Caki2 (cell line): Measurements from ENCODE around the gene HLA-DMB. TPM values are rescaled to one million over a fixed set of nuclear protein-coding genes. Genes with fewer than 3 reads are reported as not detected.

Source experiments
- DNase-seq: peaks from one replicate; pipeline ENCODE4 v3.0.0-alpha.2; 2015; ENCODE audit warnings: low read depth
- in situ Hi-C: cut with HindIII; loops from 2 replicates; pipeline ENCODE4 v1.10.0; 2016; ENCODE audit warnings: low sequenced_read_pairs, low pct_unique_long_range_greater_than_20kb, mixed read lengths
- total RNA-seq: library from RNA; depleted of rRNA; stranded (reverse); fragments of >200 nt; shearing (Covaris generic); gene quantifications from 2 replicates; pipeline ENCODE4 v1.2.3, GENCODE V29; 2014; ENCODE audit warnings: low replicate concordance

Gene HLA-DMB
- total RNA-seq, 1 experiment from 2014 or later = 13.2 TPM

- no peak for DNase-seq
- in situ Hi-C loops = no loop called here
Observed at GRCh38 chr6:32936239-32937152, 4.3 kb downstream of the HLA-DMB start.

DNA sequence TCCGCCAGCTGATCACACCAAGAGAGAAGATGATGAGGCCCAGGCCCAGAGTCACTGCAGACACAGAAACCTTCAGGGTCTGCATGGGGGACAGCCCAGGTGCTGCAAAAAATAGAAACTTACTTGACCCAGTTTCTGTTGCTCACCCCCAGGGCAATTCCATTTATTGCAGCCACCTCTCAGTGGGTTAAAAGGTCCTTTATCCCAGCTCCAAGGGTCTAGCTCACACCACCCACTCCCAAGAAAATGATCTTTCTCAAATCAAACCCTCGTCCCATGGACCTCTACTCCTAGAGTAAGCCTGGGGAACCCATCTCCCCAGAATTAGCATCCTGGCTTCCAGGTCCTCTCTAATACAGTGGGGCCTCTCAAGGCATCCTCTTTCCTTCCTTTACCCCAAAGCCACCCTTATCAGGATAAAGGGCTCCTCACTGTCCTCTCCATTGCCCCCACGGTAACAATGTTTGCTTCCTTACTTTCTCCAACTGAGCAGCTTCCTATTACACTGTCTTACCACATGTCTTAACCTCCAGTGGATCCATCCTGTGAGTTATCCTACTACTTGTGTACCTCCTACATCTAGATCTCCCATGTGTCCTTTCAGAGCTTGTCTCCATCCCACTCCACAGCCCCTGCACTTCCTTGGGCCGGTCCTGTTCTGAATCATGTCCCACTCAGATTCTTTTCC lies 5.1 kb downstream of the HLA-DMB start:
- in situ Hi-C loops = no loop called here
- DNase-seq = no peak

DNA sequence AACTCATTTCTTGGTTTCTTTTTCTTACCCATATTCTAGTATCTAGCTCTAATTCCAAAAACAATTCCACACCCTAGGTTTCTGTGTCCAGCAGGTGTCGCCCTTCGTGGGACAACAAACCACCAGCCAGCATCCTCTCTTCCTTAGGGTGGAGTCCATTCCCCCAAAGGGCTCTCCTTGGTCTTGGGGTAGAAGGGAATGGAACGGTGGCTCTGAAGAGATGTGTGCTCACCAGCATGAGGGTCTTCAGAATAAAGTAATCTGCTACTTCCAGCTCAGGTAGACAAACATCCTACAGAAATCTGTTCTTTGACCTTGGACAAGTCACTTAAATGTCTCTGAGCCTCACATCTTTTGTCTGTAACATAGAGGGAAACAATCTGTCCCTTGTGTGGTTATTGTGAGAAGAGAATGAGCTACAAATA lies 7.2 kb downstream of the HLA-DMB start:
- DNase-seq = peak; percentile 55
- in situ Hi-C loops = no loop called here

- DNase-seq = no peak
- in situ Hi-C loops = no loop called here
Observed at GRCh38 chr6:32932132-32932868, 8.5 kb downstream of the HLA-DMB start.

- no peak for DNase-seq
- in situ Hi-C loops = no loop called here
Observed at GRCh38 chr6:32931211-32931610, 9.6 kb downstream of the HLA-DMB start.

DNA sequence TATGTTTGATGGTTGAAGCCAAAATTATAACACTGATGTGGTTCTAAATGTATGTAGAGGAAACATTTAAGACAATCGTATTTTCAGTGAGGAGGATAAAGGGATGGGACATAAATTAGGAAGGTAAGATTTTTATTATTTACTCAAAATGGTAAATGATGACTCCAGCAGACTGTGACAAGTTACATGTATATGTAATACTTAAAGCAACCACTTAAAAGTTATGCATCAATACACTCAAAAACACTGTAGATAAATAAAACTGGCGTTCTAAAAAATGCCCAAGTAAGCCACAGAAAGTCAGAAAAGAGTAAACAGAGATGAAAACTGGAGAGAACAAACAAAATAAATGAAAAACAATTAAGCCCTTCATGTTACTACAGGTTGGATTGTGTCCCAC lies 18.7 kb downstream of the HLA-DMB start:
- in situ Hi-C loops = no loop called here
- DNase-seq = no peak

GRCh38 chr6:32920715-32921114 lies 20.1 kb downstream of the HLA-DMB start:
- DNase-seq = no peak
- in situ Hi-C loops = no loop called here

DNA sequence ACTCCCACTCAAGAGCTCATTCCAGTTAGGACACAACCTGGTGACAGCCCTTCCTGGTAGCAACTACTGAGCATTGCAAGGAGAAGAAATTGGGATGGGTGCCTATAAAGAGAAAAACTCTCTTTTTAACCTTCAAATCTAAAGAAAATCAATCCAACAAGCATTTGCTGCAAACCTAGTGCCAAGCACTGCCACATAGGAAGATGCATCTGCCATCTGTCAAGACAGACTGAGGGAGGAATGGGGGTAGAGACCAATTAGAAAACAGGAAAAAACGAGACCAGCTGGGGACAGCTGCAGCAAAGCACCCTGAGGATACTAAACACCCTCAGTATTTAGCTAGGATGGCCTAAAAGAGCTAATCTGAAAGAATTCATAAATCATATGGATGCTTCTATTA lies 27.9 kb downstream of the HLA-DMB start:
- in situ Hi-C loops = no loop called here
- no peak for DNase-seq

DNA sequence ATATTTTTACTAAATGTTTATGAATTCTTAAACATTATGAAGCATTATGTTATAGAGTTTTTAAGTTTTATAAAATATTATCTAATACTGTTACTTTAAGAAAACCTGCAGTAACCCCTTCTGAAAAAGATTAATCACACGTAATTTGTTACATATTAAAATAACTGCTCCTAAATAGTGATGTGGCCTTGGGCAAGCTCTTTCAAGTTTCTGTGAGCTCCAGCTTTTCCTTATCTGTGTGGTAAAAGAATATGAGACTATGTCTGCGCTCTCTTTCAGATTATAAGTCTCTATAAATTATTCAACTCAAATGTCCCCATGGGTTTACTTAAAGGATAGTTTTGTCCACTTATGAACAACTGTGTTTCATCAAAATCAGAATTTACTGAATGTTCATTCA lies 31.9 kb downstream of the HLA-DMB start:
- in situ Hi-C loops = no loop called here
- DNase-seq = no peak

DNA sequence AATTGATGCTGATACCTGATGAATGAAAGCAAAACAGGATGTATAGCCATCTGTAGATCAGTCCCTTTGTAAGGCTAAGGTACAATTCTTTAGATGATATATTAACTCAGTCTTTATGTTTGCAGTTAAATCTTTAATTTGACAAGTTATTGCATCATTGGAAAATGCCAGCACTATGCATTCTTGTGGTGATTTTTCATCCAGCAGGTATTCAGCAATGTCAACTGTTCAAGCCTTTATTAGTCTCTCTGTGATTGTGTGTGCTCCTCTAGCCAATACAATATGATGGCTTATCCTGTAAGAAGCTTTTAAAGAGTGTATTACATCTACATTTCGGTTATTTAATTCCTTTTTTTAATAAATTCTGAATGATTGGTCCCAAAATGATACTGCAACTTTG lies 34.3 kb downstream of the HLA-DMB start:
- in situ Hi-C loops = no loop called here
- DNase-seq = no peak

DNA sequence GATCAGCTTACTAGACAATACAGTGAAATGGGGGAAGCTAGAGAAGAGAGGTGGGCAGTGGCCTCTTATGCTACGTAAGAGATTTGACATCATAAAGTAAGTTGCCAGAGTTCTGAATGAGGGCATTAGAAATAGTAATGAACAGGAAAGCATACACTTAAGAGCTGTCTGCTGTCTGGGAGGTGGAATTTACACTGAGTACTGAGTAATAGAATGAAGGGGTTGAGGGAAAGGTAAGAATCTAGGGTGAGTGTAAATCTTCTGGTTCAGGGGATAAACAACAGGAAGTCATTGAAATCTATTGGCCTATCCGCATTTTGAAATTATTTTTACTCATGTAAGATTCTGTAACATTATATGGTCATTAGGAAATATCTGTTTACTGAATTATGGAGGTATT lies 35.8 kb downstream of the HLA-DMB start:
- no peak for DNase-seq

GRCh38 chr6:32903952-32904351 lies 36.9 kb downstream of the HLA-DMB start:
- in situ Hi-C loops = no loop called here

More for the DNA sequence above, 35.8 kb downstream of the HLA-DMB start:
- in situ Hi-C loops = no loop called here

DNA sequence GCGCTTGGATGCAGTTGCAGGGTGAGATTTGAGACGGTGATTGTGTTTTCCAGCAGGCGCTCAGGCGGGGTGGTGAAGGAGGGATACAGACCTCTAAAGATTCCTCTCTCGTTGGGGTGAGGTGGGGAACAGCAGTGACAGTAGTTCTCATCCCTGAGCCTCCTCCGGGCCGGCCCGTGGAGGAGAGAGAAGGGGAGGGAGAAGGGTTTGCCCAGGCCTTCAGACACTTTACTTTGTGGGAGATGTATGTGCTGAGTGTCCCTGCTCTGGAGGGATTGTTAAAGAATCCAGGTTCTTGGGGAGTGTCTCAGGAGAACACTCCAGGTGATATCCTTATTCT lies 45.9 kb downstream of the HLA-DMB start:
- DNase-seq = no peak
- in situ Hi-C loops = no loop called here

More at GRCh38 chr6:32903952-32904351, 36.9 kb downstream of the HLA-DMB start:
- no peak for DNase-seq

- in situ Hi-C loops = no loop called here
- peak; percentile 92 for DNase-seq
Observed at GRCh38 chr6:32894085-32895005, 46.5 kb downstream of the HLA-DMB start.

DNA sequence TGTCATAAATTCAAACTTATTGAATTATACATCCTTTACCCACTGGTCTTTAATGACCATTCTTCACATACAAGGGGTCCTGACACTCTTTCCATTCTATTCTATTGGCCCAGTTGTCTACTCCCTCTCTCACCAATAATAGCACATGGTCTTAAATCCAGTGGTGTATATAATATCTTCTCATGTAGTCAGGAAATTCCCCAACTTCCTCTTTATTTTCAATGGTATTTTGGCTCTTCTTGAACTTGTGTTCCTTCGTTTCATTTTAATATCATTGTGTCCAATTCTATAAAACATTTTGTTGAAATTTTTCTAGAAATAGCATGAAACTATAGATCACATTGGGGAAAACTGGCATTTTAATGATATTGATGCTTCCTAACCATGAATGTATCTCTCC lies 50.0 kb downstream of the HLA-DMB start:
- in situ Hi-C loops = no loop called here
- DNase-seq = no peak

DNA sequence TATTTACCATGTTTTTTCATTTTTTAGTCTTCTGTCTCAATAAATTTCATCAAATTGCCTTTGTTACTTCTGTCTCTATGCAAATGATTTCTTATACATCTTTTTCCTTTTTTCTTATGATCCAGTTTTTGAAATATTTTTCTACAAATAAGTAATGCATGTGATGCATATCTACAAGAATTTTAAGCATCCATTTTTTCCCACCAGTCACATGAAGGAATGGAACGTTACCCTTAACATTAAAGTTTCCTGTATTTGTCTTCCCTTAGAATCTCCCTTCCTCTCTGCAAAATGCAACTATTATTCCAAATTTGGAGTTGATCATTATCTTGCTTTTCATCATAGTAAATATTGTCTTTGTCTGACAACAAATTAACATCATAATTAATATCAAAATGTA lies 51.3 kb downstream of the HLA-DMB start:
- no peak for DNase-seq
- in situ Hi-C loops = no loop called here

GRCh38 chr6:32888576-32888975 lies 52.3 kb downstream of the HLA-DMB start:
- no peak for DNase-seq
- in situ Hi-C loops = no loop called here

DNA sequence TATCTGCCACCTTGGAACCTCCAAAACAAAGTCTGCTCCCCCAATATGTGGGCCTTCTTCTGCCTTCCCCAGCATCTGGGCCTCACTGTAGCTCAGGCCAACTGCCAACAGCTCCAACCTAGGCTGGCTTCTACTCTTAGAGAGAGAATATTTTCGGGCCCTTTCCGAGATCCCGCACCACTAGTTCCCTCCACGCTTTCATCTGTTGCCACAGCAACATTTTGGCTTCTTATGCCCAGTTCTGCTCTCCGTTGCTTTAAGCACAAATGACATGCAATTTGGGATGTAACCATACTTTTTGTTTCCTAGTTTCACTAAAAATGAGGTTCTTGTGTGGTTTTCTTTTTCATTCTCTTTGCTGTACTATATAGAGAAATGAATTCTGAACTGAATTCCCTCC lies 53.2 kb downstream of the HLA-DMB start:
- in situ Hi-C loops = no loop called here
- DNase-seq = no peak
